ENCODE data around the gene MDFIC. TPM values are rescaled to one million over a fixed set of nuclear protein-coding genes. Genes with fewer than 3 reads are reported as not detected.

The MDFIC gene
- total RNA-seq, 1 donor = 30.5 TPM

DNA sequence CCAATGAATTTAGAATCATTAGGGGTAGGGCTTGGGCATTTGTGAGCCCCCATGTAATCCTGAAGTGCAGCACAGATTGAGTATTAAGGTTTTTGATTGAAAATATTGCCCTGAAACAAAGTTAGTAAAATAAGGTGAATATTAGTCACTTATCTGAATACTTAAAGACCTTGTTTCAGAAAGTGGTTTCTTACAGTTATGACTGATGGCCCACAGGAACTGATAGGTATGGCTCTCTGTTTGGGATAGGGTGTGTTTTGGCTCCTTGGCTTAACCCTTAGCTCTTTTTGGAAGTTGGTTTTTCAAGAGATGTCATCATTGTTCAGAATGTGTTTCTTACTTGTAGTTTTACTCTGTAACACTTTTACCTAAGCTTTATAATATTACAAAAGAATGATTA is 34.8 kb downstream of the MDFIC start:
- Histone ChIP-seq H3K27me3 (ENCODE audit: insufficient read depth, low read length) (no peaks in the 10 kb centered on the region), H3K4me1 (ENCODE audit: insufficient read depth, low read length) (peaks cover 4% of the 10 kb centered on the region), H3K4me3 (ENCODE audit: low read length) (no peak overlapping the region), H3K9me3 (ENCODE audit: low read depth, low read length) (no peaks in the 10 kb centered on the region)

DNA sequence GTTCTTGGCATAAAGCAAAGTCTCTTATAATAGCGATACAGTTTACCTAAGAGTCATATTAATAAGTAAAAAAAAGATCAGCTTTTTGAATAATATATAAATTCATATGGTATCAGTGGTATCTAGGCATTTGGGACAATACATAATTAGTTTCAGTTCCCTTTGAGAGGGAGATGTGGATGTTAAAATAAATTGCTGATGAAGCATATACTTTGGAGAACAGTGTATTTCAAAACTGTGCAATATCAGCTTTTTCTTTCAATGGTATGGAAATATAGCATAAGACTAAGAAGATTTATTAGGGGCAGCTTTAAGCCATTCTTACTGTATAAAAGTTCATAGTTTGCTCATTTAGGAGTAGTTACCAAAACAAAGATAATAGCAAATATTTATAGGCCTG is 35.5 kb downstream of the MDFIC start:
- no peaks in the 10 kb centered on the region for H3K9me3 ChIP-seq (ENCODE audit: low read depth, low read length)
- no peak overlapping the region for H3K4me3 ChIP-seq (ENCODE audit: low read length)
- no peaks in the 10 kb centered on the region for H3K27me3 ChIP-seq (ENCODE audit: insufficient read depth, low read length)
- H3K4me1 ChIP-seq (ENCODE audit: insufficient read depth, low read length) = peaks cover 4% of the 10 kb centered on the region

DNA sequence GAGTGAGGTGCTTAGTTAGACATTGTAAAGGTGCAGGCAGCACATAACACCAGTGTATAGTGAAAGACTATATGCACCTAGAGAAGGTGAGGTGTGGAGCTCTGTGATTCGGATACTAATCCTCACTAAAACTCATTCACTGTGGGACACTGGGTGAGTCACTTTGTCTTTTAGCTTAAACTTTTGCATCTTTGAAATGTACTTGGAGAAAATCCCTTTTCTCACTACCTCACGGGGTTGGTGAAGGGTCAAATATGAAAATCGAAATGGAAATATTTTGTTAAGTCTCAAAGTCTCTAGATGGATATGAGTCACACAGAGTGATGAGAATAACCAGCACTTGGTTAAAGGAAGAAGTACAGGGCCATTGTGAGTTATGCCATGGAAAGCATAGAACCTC is 38.0 kb downstream of the MDFIC start:
- H3K9me3 ChIP-seq (ENCODE audit: low read depth, low read length) = no peaks in the 10 kb centered on the region
- H3K4me1 ChIP-seq (ENCODE audit: insufficient read depth, low read length) = peaks cover 4% of the 10 kb centered on the region
- H3K27me3 ChIP-seq (ENCODE audit: insufficient read depth, low read length) = no peaks in the 10 kb centered on the region
- H3K4me3 ChIP-seq (ENCODE audit: low read length) = no peak overlapping the region

DNA sequence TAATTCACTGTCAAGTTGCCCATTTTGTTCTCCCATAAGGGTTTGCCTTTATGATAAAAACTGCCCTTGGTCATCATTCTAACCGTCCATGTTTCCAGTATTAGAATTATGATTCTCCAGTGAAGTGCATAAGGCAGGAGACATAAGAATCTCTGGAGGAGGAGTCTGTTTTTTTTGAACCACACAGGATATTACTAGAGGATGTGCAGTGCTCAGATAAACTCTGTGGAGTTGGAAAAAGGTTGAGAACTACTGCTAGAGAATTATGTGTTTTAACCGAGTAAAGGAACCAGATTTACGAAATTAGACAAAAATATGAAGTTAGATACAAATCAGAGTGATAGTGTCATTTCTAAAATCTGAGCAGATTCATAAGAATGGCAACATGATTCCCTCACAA is 40.5 kb downstream of the MDFIC start:
- H3K27me3 ChIP-seq (ENCODE audit: insufficient read depth, low read length) = no peaks in the 10 kb centered on the region
- H3K4me3 ChIP-seq (ENCODE audit: low read length) = no peak overlapping the region
- peaks cover 4% of the 10 kb centered on the region for H3K4me1 ChIP-seq (ENCODE audit: insufficient read depth, low read length)
- H3K9me3 ChIP-seq (ENCODE audit: low read depth, low read length) = no peaks in the 10 kb centered on the region

DNA sequence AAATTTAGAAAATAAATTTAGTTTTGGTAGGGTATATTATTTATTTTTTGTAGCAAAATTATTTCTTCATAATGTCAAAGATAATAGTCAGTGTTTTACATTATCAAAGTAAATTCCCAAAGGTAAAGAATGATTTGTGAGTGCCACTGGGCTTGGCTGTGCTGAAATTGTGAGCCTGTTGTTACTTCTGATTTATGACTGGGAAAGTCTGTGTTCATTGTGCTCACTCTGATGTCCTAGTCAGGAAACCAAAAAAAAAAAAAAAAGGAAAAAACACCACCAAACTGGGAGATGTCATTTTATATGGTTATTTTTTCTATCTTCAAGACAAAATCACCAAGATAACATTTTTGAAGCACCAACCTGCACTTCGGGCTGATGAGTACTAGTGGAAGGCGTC is 44.3 kb downstream of the MDFIC start:
- H3K4me1 ChIP-seq (ENCODE audit: insufficient read depth, low read length) = peaks cover 16% of the 10 kb centered on the region
- no peaks in the 10 kb centered on the region for H3K27me3 ChIP-seq (ENCODE audit: insufficient read depth, low read length)
- no peaks in the 10 kb centered on the region for H3K9me3 ChIP-seq (ENCODE audit: low read depth, low read length)
- H3K4me3 ChIP-seq (ENCODE audit: low read length) = no peak overlapping the region

DNA sequence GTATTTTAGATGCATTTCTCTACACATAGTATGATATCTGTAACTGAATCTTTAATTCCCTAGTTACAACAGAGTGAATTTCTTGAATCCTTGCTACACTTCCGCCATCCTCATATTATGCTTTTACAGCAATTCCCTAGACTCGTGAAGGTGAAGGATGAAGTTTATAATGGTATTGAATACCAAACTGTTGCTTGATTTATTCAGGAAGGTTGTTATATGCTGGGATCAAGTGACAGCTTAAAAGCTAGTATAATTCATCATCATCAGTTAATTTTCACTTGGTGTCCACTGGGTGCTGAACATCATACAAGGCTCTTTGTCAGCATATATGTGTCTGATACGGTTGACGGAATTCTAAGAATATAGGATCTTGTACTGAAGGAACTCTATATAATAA is 47.2 kb downstream of the MDFIC start:
- Histone ChIP-seq H3K27me3 (ENCODE audit: insufficient read depth, low read length) (no peaks in the 10 kb centered on the region), H3K4me3 (ENCODE audit: low read length) (no peak overlapping the region), H3K9me3 (ENCODE audit: low read depth, low read length) (no peaks in the 10 kb centered on the region), H3K4me1 (ENCODE audit: insufficient read depth, low read length) (peaks cover 22% of the 10 kb centered on the region)

DNA sequence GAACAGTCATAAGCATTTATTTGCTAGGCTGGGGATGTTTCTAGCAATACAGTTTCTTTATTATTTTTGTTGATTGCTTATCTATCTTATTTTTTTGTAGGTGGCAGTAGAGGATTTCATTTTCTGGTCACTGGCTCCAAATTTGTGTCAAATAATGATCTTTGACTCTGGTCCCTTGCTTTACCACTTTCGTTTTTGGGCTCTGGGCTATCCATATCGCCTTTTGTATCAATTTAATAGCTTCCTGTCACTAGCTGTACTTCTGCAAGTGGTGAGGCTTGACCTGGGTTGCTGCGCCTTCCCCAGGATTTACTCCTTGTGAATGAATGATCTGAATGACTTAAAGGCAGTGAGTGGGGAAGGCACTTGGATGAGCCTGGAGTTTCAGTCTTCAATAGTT is 48.4 kb downstream of the MDFIC start:
- H3K4me1 ChIP-seq (ENCODE audit: insufficient read depth, low read length) = peaks cover 24% of the 10 kb centered on the region
- H3K9me3 ChIP-seq (ENCODE audit: low read depth, low read length) = no peaks in the 10 kb centered on the region
- H3K27me3 ChIP-seq (ENCODE audit: insufficient read depth, low read length) = no peaks in the 10 kb centered on the region
- H3K4me3 ChIP-seq (ENCODE audit: low read length) = no peak overlapping the region

DNA sequence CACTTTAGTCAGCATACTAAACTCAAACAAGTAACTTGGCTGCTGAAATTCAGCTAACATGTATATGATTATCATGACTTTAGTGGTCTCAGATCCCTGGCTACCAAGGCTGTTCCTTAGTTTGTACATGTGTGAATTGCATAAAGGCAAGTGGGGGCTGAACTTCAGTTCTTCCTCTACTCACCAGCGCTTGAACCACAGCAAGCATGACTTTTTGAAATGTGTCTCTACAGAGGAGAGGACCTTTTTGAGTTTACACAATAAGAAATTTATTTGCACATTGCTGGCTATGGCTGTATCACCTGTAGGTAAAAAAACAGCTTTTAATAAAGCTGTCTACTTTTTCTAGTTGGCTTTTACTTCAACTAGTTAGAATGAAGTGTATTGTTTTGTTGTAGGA is 48.8 kb downstream of the MDFIC start:
- no peaks in the 10 kb centered on the region for H3K27me3 ChIP-seq (ENCODE audit: insufficient read depth, low read length)
- H3K9me3 ChIP-seq (ENCODE audit: low read depth, low read length) = no peaks in the 10 kb centered on the region
- H3K4me3 ChIP-seq (ENCODE audit: low read length) = no peak overlapping the region
- peaks cover 24% of the 10 kb centered on the region for H3K4me1 ChIP-seq (ENCODE audit: insufficient read depth, low read length)

DNA sequence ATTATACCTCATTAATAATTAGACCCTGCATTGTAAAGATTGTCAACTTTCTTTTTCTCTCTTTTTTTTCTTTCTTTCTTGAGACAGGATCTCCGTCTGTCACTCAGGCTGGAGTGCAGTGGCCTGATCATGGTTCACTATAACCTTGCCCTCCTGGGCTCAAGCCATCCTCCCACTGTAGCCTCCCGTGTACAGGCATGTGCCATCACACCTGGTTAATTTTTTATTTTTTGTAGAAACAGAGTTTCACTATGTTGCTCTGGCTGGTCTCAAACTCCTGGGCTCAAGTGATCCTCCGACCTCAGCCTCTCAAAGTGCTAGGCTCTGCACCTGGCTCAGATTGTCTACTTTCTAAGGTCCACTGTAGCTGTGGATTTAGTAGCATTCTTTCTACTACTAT is 50.7 kb downstream of the MDFIC start:
- Histone ChIP-seq H3K4me1 (ENCODE audit: insufficient read depth, low read length) (peaks cover 28% of the 10 kb centered on the region), H3K4me3 (ENCODE audit: low read length) (no peak overlapping the region), H3K27me3 (ENCODE audit: insufficient read depth, low read length) (no peaks in the 10 kb centered on the region), H3K9me3 (ENCODE audit: low read depth, low read length) (no peaks in the 10 kb centered on the region)

DNA sequence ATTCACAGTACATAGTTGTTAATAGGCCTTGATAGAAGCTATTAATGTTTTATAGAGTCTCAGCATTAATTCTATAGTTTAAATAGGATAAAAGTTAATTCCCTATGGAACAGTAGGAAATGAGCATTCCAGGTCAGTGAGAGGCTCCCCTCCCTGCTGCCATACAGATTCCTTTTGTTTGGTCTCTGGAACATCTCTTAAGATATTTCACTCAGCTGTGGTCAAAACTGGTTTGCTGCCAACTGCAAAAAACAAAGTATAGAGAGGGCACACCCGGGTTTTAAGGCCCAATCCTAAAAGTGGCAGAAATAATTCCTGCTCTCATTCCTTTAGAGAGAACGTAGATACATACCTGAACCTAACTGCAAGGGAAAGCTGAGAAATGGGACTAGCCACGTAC is 51.3 kb downstream of the MDFIC start:
- Histone ChIP-seq H3K4me1 (ENCODE audit: insufficient read depth, low read length) (peaks cover 28% of the 10 kb centered on the region), H3K4me3 (ENCODE audit: low read length) (no peak overlapping the region), H3K27me3 (ENCODE audit: insufficient read depth, low read length) (no peaks in the 10 kb centered on the region), H3K9me3 (ENCODE audit: low read depth, low read length) (no peaks in the 10 kb centered on the region)

DNA sequence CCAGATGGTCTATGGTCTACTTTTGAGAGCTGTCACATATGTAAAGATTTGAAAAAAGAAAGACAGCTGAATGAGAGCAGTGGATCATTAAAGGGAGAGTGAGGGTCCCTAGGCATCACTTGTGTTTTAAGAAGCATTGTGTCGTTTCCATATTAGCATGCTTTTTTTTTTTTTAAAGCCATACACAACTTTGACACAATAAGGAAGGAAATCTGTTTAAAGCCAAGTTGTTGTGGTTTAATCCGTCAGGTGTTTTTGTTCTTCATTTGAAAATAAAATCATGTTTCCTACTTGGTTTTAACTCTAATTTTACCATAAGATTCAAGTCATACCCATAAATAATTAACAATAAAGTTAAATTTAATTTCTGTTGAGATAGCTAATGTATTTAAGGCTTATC is 53.5 kb downstream of the MDFIC start:
- Histone ChIP-seq H3K27me3 (ENCODE audit: insufficient read depth, low read length) (no peaks in the 10 kb centered on the region), H3K4me3 (ENCODE audit: low read length) (no peak overlapping the region), H3K4me1 (ENCODE audit: insufficient read depth, low read length) (peaks cover 27% of the 10 kb centered on the region), H3K9me3 (ENCODE audit: low read depth, low read length) (no peaks in the 10 kb centered on the region)

DNA sequence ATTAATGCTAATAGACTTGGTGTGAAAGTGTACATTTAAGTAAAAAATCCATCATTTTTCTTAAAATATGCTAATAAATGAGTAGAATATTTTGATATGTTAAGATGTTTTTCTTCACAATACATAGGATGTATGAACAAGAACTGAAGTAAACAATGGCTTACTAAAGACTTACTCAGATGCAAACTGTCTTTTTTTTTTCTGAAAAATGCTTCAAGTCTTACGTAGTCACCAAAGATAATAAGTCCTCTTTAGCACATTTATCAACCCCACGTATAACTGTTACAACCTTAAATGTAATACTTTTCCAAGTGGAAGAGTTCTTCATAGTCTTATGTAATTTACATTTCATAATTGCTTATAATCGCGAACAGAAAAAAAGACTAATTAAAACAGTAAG is 54.8 kb downstream of the MDFIC start:
- H3K9me3 ChIP-seq (ENCODE audit: low read depth, low read length) = no peaks in the 10 kb centered on the region
- H3K27me3 ChIP-seq (ENCODE audit: insufficient read depth, low read length) = no peaks in the 10 kb centered on the region
- no peak overlapping the region for H3K4me3 ChIP-seq (ENCODE audit: low read length)
- peaks cover 26% of the 10 kb centered on the region for H3K4me1 ChIP-seq (ENCODE audit: insufficient read depth, low read length)

DNA sequence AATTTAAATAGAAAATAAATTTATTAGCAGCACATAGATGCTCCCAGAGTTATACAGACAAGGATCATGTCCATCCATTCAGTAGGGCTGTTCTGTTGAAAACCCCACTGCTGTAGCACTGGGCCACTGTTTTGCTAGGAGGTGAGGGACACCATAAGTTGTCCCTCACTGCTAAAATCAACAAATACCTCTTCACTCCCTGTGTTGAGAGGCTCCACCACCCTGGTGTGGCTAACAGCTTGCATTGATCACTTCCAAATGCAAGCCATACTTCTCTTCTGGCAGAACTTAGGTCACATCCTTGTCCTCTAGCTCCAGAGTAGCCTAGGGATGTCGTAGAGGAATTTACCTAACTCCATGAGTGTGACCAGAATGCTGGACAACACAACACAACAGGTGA is 55.4 kb downstream of the MDFIC start:
- H3K9me3 ChIP-seq (ENCODE audit: low read depth, low read length) = no peaks in the 10 kb centered on the region
- peaks cover 26% of the 10 kb centered on the region for H3K4me1 ChIP-seq (ENCODE audit: insufficient read depth, low read length)
- H3K4me3 ChIP-seq (ENCODE audit: low read length) = no peak overlapping the region
- no peaks in the 10 kb centered on the region for H3K27me3 ChIP-seq (ENCODE audit: insufficient read depth, low read length)

DNA sequence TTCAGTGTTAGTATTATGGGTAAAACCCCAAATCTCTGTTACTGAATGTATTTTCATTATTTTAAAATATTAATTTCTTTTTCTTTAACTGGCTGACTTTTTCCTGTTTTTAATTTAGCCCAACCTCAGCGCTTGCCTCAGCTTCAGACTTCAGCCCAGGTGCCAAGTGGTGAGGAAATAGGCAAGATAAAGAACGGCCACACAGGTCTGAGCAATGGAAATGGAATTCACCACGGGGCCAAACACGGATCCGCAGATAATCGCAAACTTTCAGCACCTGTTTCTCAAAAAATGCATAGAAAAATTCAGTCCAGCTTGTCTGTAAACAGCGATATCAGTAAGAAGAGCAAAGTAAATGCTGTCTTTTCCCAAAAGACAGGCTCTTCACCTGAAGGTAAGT is 57.5 kb downstream of the MDFIC start:
- H3K9me3 ChIP-seq (ENCODE audit: low read depth, low read length) = no peaks in the 10 kb centered on the region
- H3K4me1 ChIP-seq (ENCODE audit: insufficient read depth, low read length) = peaks cover 16% of the 10 kb centered on the region
- no peaks in the 10 kb centered on the region for H3K27me3 ChIP-seq (ENCODE audit: insufficient read depth, low read length)
- H3K4me3 ChIP-seq (ENCODE audit: low read length) = no peak overlapping the region

DNA sequence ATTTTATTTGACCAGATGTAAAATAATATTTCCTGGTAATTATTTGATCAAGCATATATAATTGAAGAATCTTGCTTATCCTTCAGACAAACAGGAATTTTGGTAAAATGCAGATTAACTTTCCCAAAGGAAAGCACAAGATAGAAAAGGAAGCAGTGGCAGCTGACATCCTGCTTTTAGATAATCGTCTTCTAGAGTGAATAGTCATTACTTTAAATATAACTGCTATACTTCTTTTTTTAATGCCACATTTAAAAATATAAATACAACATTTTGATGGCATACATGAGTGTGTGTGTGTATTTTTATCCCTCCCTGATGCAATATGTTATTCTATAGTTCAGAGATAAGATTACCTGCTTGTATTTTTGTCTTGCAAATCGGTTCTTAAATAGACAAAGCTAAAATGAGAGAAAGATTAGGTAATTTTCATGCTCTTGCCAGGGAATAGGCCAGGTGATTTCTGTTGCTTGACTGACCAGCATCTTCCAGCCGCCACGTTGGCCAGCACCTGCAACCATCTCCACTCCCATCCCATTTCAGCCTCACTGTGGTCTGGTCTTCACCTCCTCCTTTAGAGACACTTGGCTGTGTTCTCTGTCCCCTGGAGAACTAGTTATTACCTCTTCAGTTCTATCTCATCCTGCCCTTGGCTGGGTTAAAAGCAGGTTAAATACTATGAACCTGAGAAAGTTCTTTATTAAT is 58.1 kb downstream of the MDFIC start:
- Histone ChIP-seq H3K27me3 (ENCODE audit: insufficient read depth, low read length) (no peaks in the 10 kb centered on the region), H3K9me3 (ENCODE audit: low read depth, low read length) (no peaks in the 10 kb centered on the region), H3K4me3 (ENCODE audit: low read length) (no peak overlapping the region), H3K4me1 (ENCODE audit: insufficient read depth, low read length) (peaks cover 16% of the 10 kb centered on the region)

DNA sequence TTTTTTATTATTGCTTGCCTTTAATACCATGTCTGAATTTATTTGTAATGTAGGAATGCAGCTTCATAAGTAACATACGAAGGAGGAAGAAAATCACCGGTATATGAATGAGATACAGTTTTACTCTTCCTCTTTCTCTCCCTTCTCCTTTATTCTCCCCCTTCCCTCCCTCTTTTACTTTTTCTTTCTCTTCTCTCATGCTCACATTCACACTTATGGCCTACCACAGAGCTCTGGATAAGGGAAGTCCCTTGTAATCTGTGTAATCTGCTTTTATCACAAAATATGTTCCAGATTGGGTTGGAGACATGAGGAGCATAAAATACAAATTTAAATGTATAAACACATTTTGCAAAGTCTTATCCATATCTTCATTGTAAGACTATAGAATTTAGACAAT is 59.4 kb downstream of the MDFIC start:
- Histone ChIP-seq H3K4me3 (ENCODE audit: low read length) (no peak overlapping the region), H3K4me1 (ENCODE audit: insufficient read depth, low read length) (peaks cover 14% of the 10 kb centered on the region), H3K9me3 (ENCODE audit: low read depth, low read length) (no peaks in the 10 kb centered on the region), H3K27me3 (ENCODE audit: insufficient read depth, low read length) (no peaks in the 10 kb centered on the region)

Measured in mononuclear cell (primary cell).